H1 (cell line): ENCODE results near the gene CFAP97D2. TPM values are rescaled to one million over a fixed set of nuclear protein-coding genes. Genes with fewer than 3 reads are reported as not detected.

Experiments
- CTCF ChIA-PET: fragments of 300-600 bp; sonication (Branson Sonifier 250); formaldehyde crosslinking; loops from one replicate; lab custom pipeline; 2021; ENCODE audit not compliant: partially characterized antibody; lab: Charles Lee
- POLR2A ChIA-PET: fragments of 300-600 bp; sonication (Branson Sonifier 250); formaldehyde crosslinking; loops from one replicate; lab custom pipeline; 2021; ENCODE audit warnings: inconsistent platforms; ENCODE audit not compliant: partially characterized antibody; lab: Charles Lee
- DNase-seq, 2 experiments: peaks; one replicate each; pipeline versions ENCODE4 v3.0.0 to v3.0.0-alpha.2; 2010 to 2022; ENCODE audit warnings: low spot score in 2 of 2, low read depth in 1 of 2, mixed read lengths in 1 of 2
- FAIRE-seq: peaks from 2 replicates; lab custom pipeline; 2011; peaks lifted over from hg19 to GRCh38; lab: Jason Lieb, UNC
- H2AFZ ChIP-seq: 2 replicates; pipeline ENCODE4 v1.8.1; 2012; ENCODE audit warnings: low read length, inconsistent platforms
- H2AK5ac ChIP-seq: 2 replicates; pipeline ENCODE4 v1.6.1; 2013; ENCODE audit warnings: low read depth, low read length
- H2BK120ac ChIP-seq: replicated peaks from 2 replicates; pipeline ENCODE3; 2013; ENCODE audit warnings: low read depth, low read length, inconsistent platforms
- H2BK12ac ChIP-seq: 2 replicates; pipeline ENCODE4 v1.6.1; 2013; ENCODE audit warnings: low read depth, low read length
- H2BK15ac ChIP-seq: 2 replicates; pipeline ENCODE4 v1.6.1; 2013; ENCODE audit warnings: low read length
- H2BK20ac ChIP-seq: 2 replicates; pipeline ENCODE4 v1.6.1; 2013; ENCODE audit warnings: low read length
- H2BK5ac ChIP-seq: 2 replicates; pipeline ENCODE4 v1.6.1; 2013; ENCODE audit warnings: low read depth, low read length
- H3K14ac ChIP-seq: 2 replicates; pipeline ENCODE4 v1.6.1; 2013; ENCODE audit warnings: inconsistent platforms; ENCODE audit not compliant: insufficient read length
- H3K18ac ChIP-seq: 2 replicates; pipeline ENCODE4 v1.6.1; 2013; ENCODE audit warnings: low read length; ENCODE audit errors: extremely low read depth
- H3K23ac ChIP-seq: 2 replicates; pipeline ENCODE4 v1.6.1; 2013; ENCODE audit warnings: inconsistent platforms; ENCODE audit not compliant: insufficient read length
- H3K23me2 ChIP-seq: 2 replicates; pipeline ENCODE4 v1.6.1; 2013; ENCODE audit warnings: low read depth, low read length
- H3K27ac ChIP-seq: 2 replicates; pipeline ENCODE4 v1.6.1; 2011; ENCODE audit warnings: low read depth, low read length, inconsistent platforms
- H3K27me3 ChIP-seq, 4 experiments: replicated peaks in 1 of 4; 1 replicate in 1 of 4; 2 replicates in 3 of 4; pipeline versions ENCODE4 v1.6.1 to v1.8.1; 2011 to 2013; ENCODE audit warnings: low read length in 3 of 4, mild to moderate bottlenecking in 3 of 4, inconsistent platforms in 2 of 4, mixed read lengths in 2 of 4, moderate library complexity in 1 of 4; ENCODE audit not compliant: control insufficient read depth in 3 of 4, insufficient read depth in 3 of 4; ENCODE audit errors: extremely low read depth in 1 of 4
- H3K36me3 ChIP-seq, 4 experiments: 2 replicates each; pipeline versions ENCODE4 v1.6.1 to v1.8.1; 2011 to 2013; ENCODE audit warnings: mild to moderate bottlenecking in 4 of 4, low read length in 3 of 4, moderate library complexity in 2 of 4, control low read depth in 1 of 4, inconsistent platforms in 1 of 4; ENCODE audit not compliant: insufficient read depth in 4 of 4, control insufficient read depth in 2 of 4
- H3K4ac ChIP-seq: replicated peaks from 2 replicates; pipeline ENCODE3; 2013; ENCODE audit warnings: low read length, low read depth, mixed read lengths, inconsistent platforms; ENCODE audit not compliant: insufficient read length
- H3K4me1 ChIP-seq, 4 experiments: replicated peaks in 1 of 4; 1 replicate in 1 of 4; 2 replicates in 3 of 4; pipeline versions ENCODE4 v1.6.1 to v1.8.1; 2011 to 2013; ENCODE audit warnings: low read length in 3 of 4, inconsistent platforms in 2 of 4, mixed read lengths in 1 of 4; ENCODE audit not compliant: insufficient read depth in 4 of 4, control insufficient read depth in 3 of 4
- H3K4me2 ChIP-seq, 2 experiments: 2 replicates each; pipeline versions ENCODE4 v1.6.1 to v1.8.1; 2011 to 2013; ENCODE audit warnings: low read depth in 2 of 2, low read length in 2 of 2, control low read depth in 1 of 2, inconsistent platforms in 1 of 2, mild to moderate bottlenecking in 1 of 2; ENCODE audit not compliant: insufficient read depth in 1 of 2
- H3K4me3 ChIP-seq, 4 experiments: fragments of 200-600, 300-600 bp in 1 of 4; sonication (generic), shearing (Covaris generic), sonication (Bioruptor Twin) in 1 of 4; 2 replicates each; pipeline versions ENCODE4 v1.5.1 to v1.8.1; 2011 to 2016; ENCODE audit warnings: low read length in 4 of 4, low read depth in 3 of 4, control low read depth in 2 of 4, inconsistent platforms in 2 of 4, mild to moderate bottlenecking in 2 of 4, mixed read lengths in 1 of 4, moderate library complexity in 1 of 4; ENCODE audit not compliant: insufficient read depth in 2 of 4; ENCODE audit errors: extremely low read depth in 1 of 4
- H3K56ac ChIP-seq: replicated peaks from 2 replicates; pipeline ENCODE3; 2013; ENCODE audit warnings: low read depth, mild to moderate bottlenecking, mixed read lengths, low read length, inconsistent platforms; ENCODE audit not compliant: insufficient read length
- H3K79me1 ChIP-seq: 2 replicates; pipeline ENCODE4 v1.6.1; 2013; ENCODE audit warnings: low read depth, low read length, control low read depth
- H3K79me2 ChIP-seq, 2 experiments: 2 replicates each; pipeline versions ENCODE4 v1.6.1 to v1.8.1; 2012 to 2013; ENCODE audit warnings: low read length in 2 of 2, mild to moderate bottlenecking in 2 of 2, inconsistent platforms in 1 of 2; ENCODE audit not compliant: insufficient read depth in 2 of 2, control insufficient read depth in 1 of 2
- H3K9ac ChIP-seq, 4 experiments: replicated peaks in 1 of 4; 1 replicate in 1 of 4; 2 replicates in 3 of 4; pipeline versions ENCODE4 v1.6.1 to v1.8.1; 2011 to 2013; ENCODE audit warnings: low read depth in 3 of 4, low read length in 3 of 4, control low read depth in 2 of 4, mild to moderate bottlenecking in 2 of 4, moderate library complexity in 2 of 4, inconsistent platforms in 1 of 4; ENCODE audit errors: extremely low read depth in 1 of 4
- H3K9me3 ChIP-seq, 2 experiments: 2 replicates each; pipeline versions ENCODE4 v1.6.1 to v1.8.1; 2012 to 2013; ENCODE audit warnings: mild to moderate bottlenecking in 2 of 2, moderate library complexity in 2 of 2, control low read depth in 1 of 2, inconsistent platforms in 1 of 2, low read depth in 1 of 2, low read length in 1 of 2, mixed read lengths in 1 of 2; ENCODE audit not compliant: insufficient read depth in 2 of 2
- H4K20me1 ChIP-seq, 2 experiments: replicated peaks in 1 of 2; 2 replicates each; pipeline versions ENCODE3 to v1.8.1; 2011 to 2013; ENCODE audit warnings: inconsistent platforms in 2 of 2, low read length in 2 of 2, mild to moderate bottlenecking in 1 of 2; ENCODE audit not compliant: insufficient read depth in 2 of 2, control insufficient read depth in 1 of 2
- H4K5ac ChIP-seq: 2 replicates; pipeline ENCODE4 v1.6.1; 2013; ENCODE audit warnings: low read length, low read depth, mixed read lengths, inconsistent platforms; ENCODE audit not compliant: insufficient read length
- H4K8ac ChIP-seq: 2 replicates; pipeline ENCODE4 v1.8.0; 2013; ENCODE audit warnings: mild to moderate bottlenecking, moderate library complexity, low read length, inconsistent platforms; ENCODE audit not compliant: insufficient read depth; ENCODE audit errors: extremely low read depth
- H4K91ac ChIP-seq: replicated peaks from 2 replicates; pipeline ENCODE3; 2013; ENCODE audit warnings: low read length, mixed read lengths, inconsistent platforms; ENCODE audit not compliant: insufficient read length
- BRCA1 ChIP-seq: IDR thresholded peaks from 2 replicates; pipeline ENCODE4 v1.6.1; 2012; ENCODE audit warnings: low read depth, low read length, improper control_type of control experiment
- CEBPB ChIP-seq: IDR thresholded peaks from 2 replicates; pipeline ENCODE4 v1.6.1; 2012; ENCODE audit warnings: low read depth, low read length
- EGR1 ChIP-seq: IDR thresholded peaks from 2 replicates; pipeline ENCODE4 v1.6.1; 2011; ENCODE audit warnings: low read depth, low read length, borderline replicate concordance
- HDAC2 ChIP-seq, 2 experiments: fragments of 300-600 bp in 1 of 2; sonication (generic) in 1 of 2; IDR thresholded peaks; 2 replicates each; pipeline ENCODE4 v1.6.1; 2011 to 2012; ENCODE audit warnings: low read depth in 2 of 2, low read length in 2 of 2, mild to moderate bottlenecking in 2 of 2, moderate library complexity in 2 of 2, borderline replicate concordance in 1 of 2, inconsistent platforms in 1 of 2
- KDM1A ChIP-seq: fragments of 200-600, 300-600 bp; sonication (generic); IDR thresholded peaks from 2 replicates; pipeline ENCODE4 v1.7.1; 2016; ENCODE audit warnings: mild to moderate bottlenecking, low read length, borderline replicate concordance
- SUZ12 ChIP-seq: fragments of 200-600 bp; sonication (generic); IDR thresholded peaks from 2 replicates; pipeline ENCODE4 v1.6.1; 2012; ENCODE audit warnings: mild to moderate bottlenecking, inconsistent platforms, low read length, moderate library complexity, mixed read lengths
- WGBS, 2 experiments: shearing (Covaris generic) in 1 of 2; methylation state at CpG; one replicate each; pipeline versions ENCODE4 v1.1.6 to v1.1.7; 2013 to 2015; ENCODE audit warnings: low lambda C conversion rate in 2 of 2, mixed read lengths in 2 of 2, inconsistent platforms in 1 of 2, low coverage in 1 of 2, missing lambda C conversion rate in 1 of 2; ENCODE audit not compliant: insufficient replicate concordance in 2 of 2, insufficient coverage in 1 of 2, insufficient read length in 1 of 2; ENCODE audit errors: extremely low coverage in 1 of 2, missing lambda C conversion rate in 1 of 2; 5-methylcytosine and 5-hydroxymethylcytosine counted together
- polyA plus RNA-seq, 7 experiments: library from polyadenylated mRNA; depleted of rRNA in 3 of 7; stranded (reverse) in 5 of 7; unstranded in 2 of 7; fragments of >200 nt in 5 of 7; fragments of 200-250 nt in 2 of 7; gene quantifications; 1 replicate in 5 of 7; 2 replicates in 1 of 7; 4 replicates in 1 of 7; pipeline versions ENCODE4 v1.2.1 to v1.2.3, GENCODE V29; 2011 to 2013; ENCODE audit warnings: missing spikeins in 2 of 7, mixed read lengths in 2 of 7
- total RNA-seq: library from RNA; stranded (reverse); fragmentation: NEBNext Ultra II Directional; extraction: Animal tissue kit (Norgen Biotek cat#: 25700); gene quantifications from 2 replicates; pipeline ENCODE4 v1.2.1, GENCODE V29; 2021
- TF ChIP-seq, protein P1 (sequence below): IDR thresholded peaks from 2 replicates; pipeline ENCODE4 v1.6.1; 2012; ENCODE audit warnings: inconsistent platforms

CFAP97D2 gene
- total and polyA plus RNA-seq, 2 of the 8 experiments (the other 6 are each of a cell fraction or from before 2014, with no cell fraction given): not detected

DNA sequence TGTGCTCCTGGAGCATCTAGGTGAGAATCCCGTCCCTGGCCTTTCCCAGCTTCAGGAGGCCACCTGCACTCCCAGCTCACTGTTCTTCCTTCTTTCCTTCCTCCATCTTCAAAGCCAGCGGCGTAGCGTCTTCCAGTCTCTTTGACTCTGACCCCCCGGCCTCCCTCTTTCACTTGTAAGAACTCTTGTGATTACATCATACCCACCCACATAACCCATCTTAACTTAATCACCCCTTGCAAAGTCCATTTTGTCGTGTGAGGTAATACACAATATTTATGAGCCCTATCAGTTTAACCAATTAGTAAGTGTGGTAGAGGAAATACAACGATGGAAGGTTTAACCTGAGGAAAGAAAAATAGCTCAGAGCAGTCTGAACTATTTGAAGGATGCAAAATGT lies 51.1 kb downstream of the CFAP97D2 start:
- Histone ChIP-seq H3K27ac (peak overlapping the region; percentile 16; the same call in 1 of the 2 replicates), H2BK20ac (peak overlapping the region; percentile 78; the same call in 1 of the 2 replicates), H3K9ac (0 out of 7 replicates have a peak overlapping the region, but pooled peaks of 1 of the 4 experiments have one; percentile 7), H2BK15ac (no peak overlapping the region), H2AK5ac (peak overlapping the region; percentile 65; the same call in 1 of the 2 replicates), H3K14ac (no peak overlapping the region), H3K18ac (peak overlapping the region; percentile 63; the same call in 1 of the 2 replicates), H2BK120ac (peak overlapping the region; percentile 90), H2BK12ac (peak overlapping the region; percentile 91), H3K4ac (peak overlapping the region; percentile 63), H3K4me1 (peaks cover 15 to 34% (median 25%) of the 10 kb centered on the region in 4 experiments), H4K20me1 (peaks cover 0 to 2% of the 10 kb centered on the region in 2 experiments), H3K4me3 (peak overlapping the region in 1 of 4 experiments; percentile 29; a peak in 1 of 8 replicates), H2BK5ac (peak overlapping the region; percentile 95), H3K23me2 (peaks cover 3% of the 10 kb centered on the region; the same call in 1 of the 2 replicates), H4K8ac (peak overlapping the region; percentile 71; the same call in 1 of the 2 replicates), H2AFZ (no peak overlapping the region), H3K79me2 (peaks cover 0 to under 1% of the 10 kb centered on the region in 2 experiments; a peak in 1 of 4 replicates), H3K9me3 (no peaks in the 10 kb centered on the region), H3K56ac (peak overlapping the region; percentile 62), H3K36me3 (no peaks in the 10 kb centered on the region), H4K5ac (peak overlapping the region; percentile 62), H3K4me2 (peak overlapping the region; percentile 26 to 29; a peak in 3 of 4 replicates), H3K23ac (no peak overlapping the region), H3K27me3 (no peaks in the 10 kb centered on the region), H4K91ac (peak overlapping the region; percentile 81), H3K79me1 (peaks cover 3% of the 10 kb centered on the region; the same call in 1 of the 2 replicates)
- WGBS, 2 experiments: 37% methylated on average over 7 of the region's 7 CpGs; no CpG with 5 or more reads in 1 of the 2 experiments
- no peak for FAIRE-seq
- ChIA-PET CTCF (interaction anchor here (1.9 kb wide), 2 partner anchors 118 to 165 kb away, joined by 6 read pairs; no protein-coding TSS in a partner anchor), POLR2A (interaction anchor here (1.0 to 3.2 kb wide), 4 partner anchors 23 to 143 kb away, joined by 3 to 19 read pairs (median 4); partner anchors contain the start of gene UPF3A)
- DNase-seq: no peak
- TF ChIP-seq BRCA1 (no peak), EGR1 (0 out of 2 replicates have a peak, but pooled peaks have one; percentile 24), HDAC2 (IDR thresholded peaks at IDR 0.05; ENCODE audit: borderline replicate concordance in 1 of 2, low read depth in 2 of 2, low read length in 2 of 2) (no peak), CEBPB (peak; percentile 72), SUZ12 (no peak), KDM1A (no peak)
- TF ChIP-seq, protein P1, sequence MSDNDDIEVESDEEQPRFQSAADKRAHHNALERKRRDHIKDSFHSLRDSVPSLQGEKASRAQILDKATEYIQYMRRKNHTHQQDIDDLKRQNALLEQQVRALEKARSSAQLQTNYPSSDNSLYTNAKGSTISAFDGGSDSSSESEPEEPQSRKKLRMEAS: no peak
